H1 (cell line): ENCODE results near the gene USH2A. TPM values are rescaled to one million over a fixed set of nuclear protein-coding genes. Genes with fewer than 3 reads are reported as not detected.

Experiments
- CTCF ChIA-PET: fragments of 300-600 bp; sonication (Branson Sonifier 250); formaldehyde crosslinking; loops from one replicate; lab custom pipeline; 2021; ENCODE audit not compliant: partially characterized antibody; lab: Charles Lee
- POLR2A ChIA-PET: fragments of 300-600 bp; sonication (Branson Sonifier 250); formaldehyde crosslinking; loops from one replicate; lab custom pipeline; 2021; ENCODE audit warnings: inconsistent platforms; ENCODE audit not compliant: partially characterized antibody; lab: Charles Lee
- DNase-seq, 2 experiments: peaks; one replicate each; pipeline versions ENCODE4 v3.0.0 to v3.0.0-alpha.2; 2010 to 2022; ENCODE audit warnings: low spot score in 2 of 2, low read depth in 1 of 2, mixed read lengths in 1 of 2
- FAIRE-seq: peaks from 2 replicates; lab custom pipeline; 2011; peaks lifted over from hg19 to GRCh38; lab: Jason Lieb, UNC
- H2AFZ ChIP-seq: 2 replicates; pipeline ENCODE4 v1.8.1; 2012; ENCODE audit warnings: low read length, inconsistent platforms
- H2AK5ac ChIP-seq: 2 replicates; pipeline ENCODE4 v1.6.1; 2013; ENCODE audit warnings: low read depth, low read length
- H2BK120ac ChIP-seq: replicated peaks from 2 replicates; pipeline ENCODE3; 2013; ENCODE audit warnings: low read depth, low read length, inconsistent platforms
- H2BK12ac ChIP-seq: 2 replicates; pipeline ENCODE4 v1.6.1; 2013; ENCODE audit warnings: low read depth, low read length
- H2BK15ac ChIP-seq: 2 replicates; pipeline ENCODE4 v1.6.1; 2013; ENCODE audit warnings: low read length
- H2BK20ac ChIP-seq: 2 replicates; pipeline ENCODE4 v1.6.1; 2013; ENCODE audit warnings: low read length
- H2BK5ac ChIP-seq: 2 replicates; pipeline ENCODE4 v1.6.1; 2013; ENCODE audit warnings: low read depth, low read length
- H3K14ac ChIP-seq: 2 replicates; pipeline ENCODE4 v1.6.1; 2013; ENCODE audit warnings: inconsistent platforms; ENCODE audit not compliant: insufficient read length
- H3K18ac ChIP-seq: 2 replicates; pipeline ENCODE4 v1.6.1; 2013; ENCODE audit warnings: low read length; ENCODE audit errors: extremely low read depth
- H3K23ac ChIP-seq: 2 replicates; pipeline ENCODE4 v1.6.1; 2013; ENCODE audit warnings: inconsistent platforms; ENCODE audit not compliant: insufficient read length
- H3K23me2 ChIP-seq: 2 replicates; pipeline ENCODE4 v1.6.1; 2013; ENCODE audit warnings: low read depth, low read length
- H3K27ac ChIP-seq: 2 replicates; pipeline ENCODE4 v1.6.1; 2011; ENCODE audit warnings: low read depth, low read length, inconsistent platforms
- H3K27me3 ChIP-seq, 4 experiments: replicated peaks in 1 of 4; 1 replicate in 1 of 4; 2 replicates in 3 of 4; pipeline versions ENCODE4 v1.6.1 to v1.8.1; 2011 to 2013; ENCODE audit warnings: low read length in 3 of 4, mild to moderate bottlenecking in 3 of 4, inconsistent platforms in 2 of 4, mixed read lengths in 2 of 4, moderate library complexity in 1 of 4; ENCODE audit not compliant: control insufficient read depth in 3 of 4, insufficient read depth in 3 of 4; ENCODE audit errors: extremely low read depth in 1 of 4
- H3K36me3 ChIP-seq, 4 experiments: 2 replicates each; pipeline versions ENCODE4 v1.6.1 to v1.8.1; 2011 to 2013; ENCODE audit warnings: mild to moderate bottlenecking in 4 of 4, low read length in 3 of 4, moderate library complexity in 2 of 4, control low read depth in 1 of 4, inconsistent platforms in 1 of 4; ENCODE audit not compliant: insufficient read depth in 4 of 4, control insufficient read depth in 2 of 4
- H3K4ac ChIP-seq: replicated peaks from 2 replicates; pipeline ENCODE3; 2013; ENCODE audit warnings: low read length, low read depth, mixed read lengths, inconsistent platforms; ENCODE audit not compliant: insufficient read length
- H3K4me1 ChIP-seq, 4 experiments: replicated peaks in 1 of 4; 1 replicate in 1 of 4; 2 replicates in 3 of 4; pipeline versions ENCODE4 v1.6.1 to v1.8.1; 2011 to 2013; ENCODE audit warnings: low read length in 3 of 4, inconsistent platforms in 2 of 4, mixed read lengths in 1 of 4; ENCODE audit not compliant: insufficient read depth in 4 of 4, control insufficient read depth in 3 of 4
- H3K4me2 ChIP-seq, 2 experiments: 2 replicates each; pipeline versions ENCODE4 v1.6.1 to v1.8.1; 2011 to 2013; ENCODE audit warnings: low read depth in 2 of 2, low read length in 2 of 2, control low read depth in 1 of 2, inconsistent platforms in 1 of 2, mild to moderate bottlenecking in 1 of 2; ENCODE audit not compliant: insufficient read depth in 1 of 2
- H3K4me3 ChIP-seq, 4 experiments: fragments of 200-600, 300-600 bp in 1 of 4; sonication (generic), shearing (Covaris generic), sonication (Bioruptor Twin) in 1 of 4; 2 replicates each; pipeline versions ENCODE4 v1.5.1 to v1.8.1; 2011 to 2016; ENCODE audit warnings: low read length in 4 of 4, low read depth in 3 of 4, control low read depth in 2 of 4, inconsistent platforms in 2 of 4, mild to moderate bottlenecking in 2 of 4, mixed read lengths in 1 of 4, moderate library complexity in 1 of 4; ENCODE audit not compliant: insufficient read depth in 2 of 4; ENCODE audit errors: extremely low read depth in 1 of 4
- H3K56ac ChIP-seq: replicated peaks from 2 replicates; pipeline ENCODE3; 2013; ENCODE audit warnings: low read depth, mild to moderate bottlenecking, mixed read lengths, low read length, inconsistent platforms; ENCODE audit not compliant: insufficient read length
- H3K79me1 ChIP-seq: 2 replicates; pipeline ENCODE4 v1.6.1; 2013; ENCODE audit warnings: low read depth, low read length, control low read depth
- H3K79me2 ChIP-seq, 2 experiments: 2 replicates each; pipeline versions ENCODE4 v1.6.1 to v1.8.1; 2012 to 2013; ENCODE audit warnings: low read length in 2 of 2, mild to moderate bottlenecking in 2 of 2, inconsistent platforms in 1 of 2; ENCODE audit not compliant: insufficient read depth in 2 of 2, control insufficient read depth in 1 of 2
- H3K9ac ChIP-seq, 4 experiments: replicated peaks in 1 of 4; 1 replicate in 1 of 4; 2 replicates in 3 of 4; pipeline versions ENCODE4 v1.6.1 to v1.8.1; 2011 to 2013; ENCODE audit warnings: low read depth in 3 of 4, low read length in 3 of 4, control low read depth in 2 of 4, mild to moderate bottlenecking in 2 of 4, moderate library complexity in 2 of 4, inconsistent platforms in 1 of 4; ENCODE audit errors: extremely low read depth in 1 of 4
- H3K9me3 ChIP-seq, 2 experiments: 2 replicates each; pipeline versions ENCODE4 v1.6.1 to v1.8.1; 2012 to 2013; ENCODE audit warnings: mild to moderate bottlenecking in 2 of 2, moderate library complexity in 2 of 2, control low read depth in 1 of 2, inconsistent platforms in 1 of 2, low read depth in 1 of 2, low read length in 1 of 2, mixed read lengths in 1 of 2; ENCODE audit not compliant: insufficient read depth in 2 of 2
- H4K20me1 ChIP-seq, 2 experiments: replicated peaks in 1 of 2; 2 replicates each; pipeline versions ENCODE3 to v1.8.1; 2011 to 2013; ENCODE audit warnings: inconsistent platforms in 2 of 2, low read length in 2 of 2, mild to moderate bottlenecking in 1 of 2; ENCODE audit not compliant: insufficient read depth in 2 of 2, control insufficient read depth in 1 of 2
- H4K5ac ChIP-seq: 2 replicates; pipeline ENCODE4 v1.6.1; 2013; ENCODE audit warnings: low read length, low read depth, mixed read lengths, inconsistent platforms; ENCODE audit not compliant: insufficient read length
- H4K8ac ChIP-seq: 2 replicates; pipeline ENCODE4 v1.8.0; 2013; ENCODE audit warnings: mild to moderate bottlenecking, moderate library complexity, low read length, inconsistent platforms; ENCODE audit not compliant: insufficient read depth; ENCODE audit errors: extremely low read depth
- H4K91ac ChIP-seq: replicated peaks from 2 replicates; pipeline ENCODE3; 2013; ENCODE audit warnings: low read length, mixed read lengths, inconsistent platforms; ENCODE audit not compliant: insufficient read length
- CTBP2 ChIP-seq: IDR thresholded peaks from 2 replicates; pipeline ENCODE4 v1.7.0; 2011; ENCODE audit warnings: borderline replicate concordance, mild to moderate bottlenecking, moderate library complexity, mixed read lengths, low read length; ENCODE audit not compliant: insufficient read depth, insufficient read length
- FOSL1 ChIP-seq: IDR thresholded peaks from 2 replicates; pipeline ENCODE4 v1.6.1; 2011; ENCODE audit warnings: mild to moderate bottlenecking, low read depth, low read length, moderate library complexity; ENCODE audit not compliant: insufficient read depth
- POLR2A ChIP-seq, 2 experiments: IDR thresholded peaks; 1 replicate in 1 of 2; 2 replicates in 1 of 2; pipeline ENCODE4 v1.6.1; 2011; ENCODE audit warnings: low read depth in 2 of 2, low read length in 2 of 2, mild to moderate bottlenecking in 2 of 2; ENCODE audit errors: control extremely low read depth in 1 of 2
- USF2 ChIP-seq: IDR thresholded peaks from 2 replicates; pipeline ENCODE4 v1.6.1; 2011; ENCODE audit warnings: low read length, improper control_type of control experiment
- polyA plus RNA-seq, 7 experiments: library from polyadenylated mRNA; depleted of rRNA in 3 of 7; stranded (reverse) in 5 of 7; unstranded in 2 of 7; fragments of >200 nt in 5 of 7; fragments of 200-250 nt in 2 of 7; gene quantifications; 1 replicate in 5 of 7; 2 replicates in 1 of 7; 4 replicates in 1 of 7; pipeline versions ENCODE4 v1.2.1 to v1.2.3, GENCODE V29; 2011 to 2013; ENCODE audit warnings: missing spikeins in 2 of 7, mixed read lengths in 2 of 7
- total RNA-seq: library from RNA; stranded (reverse); fragmentation: NEBNext Ultra II Directional; extraction: Animal tissue kit (Norgen Biotek cat#: 25700); gene quantifications from 2 replicates; pipeline ENCODE4 v1.2.1, GENCODE V29; 2021

Gene USH2A
- total and polyA plus RNA-seq, 2 of the 8 experiments (the other 6 are each of a cell fraction or from before 2014, with no cell fraction given), result 0.02 to 0.17 TPM

- Histone ChIP-seq H4K8ac (no peak overlapping the region), H3K4me2 (no peak overlapping the region), H3K9ac (no peak overlapping the region), H3K9me3 (peaks cover 0 to 5% of the 10 kb centered on the region in 2 experiments; a peak in 1 of 4 replicates), H3K4me3 (no peak overlapping the region), H2AK5ac (no peak overlapping the region), H4K20me1 (no peaks in the 10 kb centered on the region), H2AFZ (no peak overlapping the region), H3K4ac (no peak overlapping the region), H3K23me2 (no peaks in the 10 kb centered on the region), H3K18ac (no peak overlapping the region), H2BK20ac (no peak overlapping the region), H3K79me1 (no peaks in the 10 kb centered on the region), H2BK120ac (no peak overlapping the region), H2BK15ac (no peak overlapping the region), H3K4me1 (no peaks in the 10 kb centered on the region), H3K14ac (no peak overlapping the region), H3K27me3 (no peaks in the 10 kb centered on the region), H3K23ac (no peak overlapping the region), H2BK5ac (no peak overlapping the region), H3K79me2 (no peaks in the 10 kb centered on the region), H4K91ac (no peak overlapping the region), H4K5ac (no peak overlapping the region), H3K27ac (no peak overlapping the region), H2BK12ac (no peak overlapping the region), H3K56ac (no peak overlapping the region), H3K36me3 (no peaks in the 10 kb centered on the region)
- ChIA-PET POLR2A (no interaction called here), CTCF (interaction anchor here (1.1 kb wide), 1 partner anchor 19 kb away, joined by 3 read pairs; no protein-coding TSS in a partner anchor)
- TF ChIP-seq POLR2A (IDR thresholded peaks at IDR 0.05; ENCODE audit: control extremely low read depth in 1 of 2, low read depth in 2 of 2, low read length in 2 of 2), result no peak
- no peak for TF ChIP-seq CTBP2
- TF ChIP-seq USF2, result no peak
- TF ChIP-seq FOSL1, result no peak
- no peak for FAIRE-seq
- DNase-seq, result no peak
Observed at GRCh38 chr1:216331211-216331610, 92.0 kb downstream of the USH2A start.
